HG02763 (cell line): ENCODE measurements around the gene NLK.
"Not testable (repeated sequence)": the region's sequence is repeated elsewhere in the genome, so short reads cannot be mapped to it uniquely, and the experiment has no call there.

Experiments used
- ATAC-seq: cut with Tn5 transposase; IDR thresholded peaks from one replicate; pipeline ENCODE4 v1.9.1; 2021; ENCODE audit warnings: mild to moderate bottlenecking, moderate library complexity; ENCODE audit not compliant: unreplicated experiment

Gene NLK

GRCh38 chr17:28187931-28188330 lies 145.5 kb downstream of the NLK start:
- no peak for ATAC-seq

GRCh38 chr17:28188841-28189263 lies 146.4 kb downstream of the NLK start:
- no peak for ATAC-seq

DNA sequence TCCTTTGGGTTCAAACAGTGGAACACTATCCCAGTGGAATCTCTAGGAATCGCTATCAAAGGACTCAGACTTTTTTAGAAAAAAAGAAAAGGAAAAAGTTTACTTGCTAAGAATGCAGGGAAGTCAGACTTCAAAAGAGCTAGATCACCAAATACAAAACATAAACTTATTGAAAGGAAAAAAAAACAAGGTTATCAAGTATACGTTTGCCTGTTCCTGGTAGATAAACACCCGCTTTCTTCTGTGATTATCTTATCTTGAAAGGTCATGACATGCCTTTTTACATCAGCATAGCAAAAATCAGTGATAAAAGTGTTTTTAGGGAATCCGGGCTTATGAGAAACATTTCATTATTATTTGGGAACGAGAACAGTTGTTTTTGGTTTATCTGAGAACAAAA lies 147.2 kb downstream of the NLK start:
- no peak for ATAC-seq

DNA sequence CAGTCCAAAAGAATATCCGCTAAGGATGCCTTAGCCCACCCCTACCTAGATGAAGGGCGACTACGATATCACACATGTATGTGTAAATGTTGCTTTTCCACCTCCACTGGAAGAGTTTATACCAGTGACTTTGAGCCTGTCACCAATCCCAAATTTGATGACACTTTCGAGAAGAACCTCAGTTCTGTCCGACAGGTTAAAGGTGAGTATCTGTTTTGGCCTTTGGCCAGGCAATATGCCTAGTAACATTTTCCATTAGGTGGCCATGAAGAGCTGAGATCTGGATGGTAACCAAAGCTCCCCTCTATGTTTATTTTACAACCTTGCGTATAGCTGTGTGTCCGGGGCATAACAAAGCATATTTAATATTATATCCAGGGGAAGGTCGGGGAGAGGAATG lies 148.5 kb downstream of the NLK start:
- no peak for ATAC-seq

- ATAC-seq, result no peak
Measured at GRCh38 chr17:28193241-28193640, 150.8 kb downstream of the NLK start.

DNA sequence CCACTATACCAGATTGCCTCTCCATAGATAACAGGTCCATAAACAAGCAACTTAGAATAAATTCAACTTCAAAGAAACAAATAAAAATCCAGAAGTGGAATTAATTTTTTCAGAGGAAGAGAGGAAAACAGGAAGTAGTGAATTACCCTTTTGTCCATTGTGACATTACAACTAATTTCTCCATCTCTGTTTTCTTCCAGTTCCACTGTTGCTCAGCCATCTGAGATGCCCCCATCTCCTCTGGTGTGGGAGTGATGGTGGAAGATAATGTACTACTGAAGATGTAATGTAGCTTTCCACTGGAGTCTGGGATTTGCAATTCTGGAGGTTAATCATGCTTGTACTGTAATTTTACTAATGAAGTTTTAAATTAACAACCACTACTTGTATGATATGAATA lies 151.9 kb downstream of the NLK start:
- ATAC-seq, result no peak

DNA sequence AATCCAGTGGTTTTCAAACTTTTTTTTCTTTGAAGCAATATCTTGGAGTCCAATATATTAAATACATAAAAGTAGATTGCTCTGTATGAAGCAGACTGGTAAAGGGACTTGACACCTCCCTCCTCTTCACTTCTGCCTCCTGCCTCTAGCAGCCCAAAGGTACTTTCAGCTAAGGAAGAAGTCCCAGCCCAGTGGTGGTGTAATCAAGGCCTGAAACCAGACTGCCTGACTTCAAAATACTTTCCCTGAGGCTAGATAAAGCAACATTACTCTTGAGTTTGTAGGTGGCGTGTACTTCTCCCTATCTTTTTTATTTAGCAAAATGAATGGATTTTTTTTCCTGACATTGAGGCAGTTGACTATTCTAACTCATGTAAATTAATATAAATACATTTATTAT lies 154.2 kb downstream of the NLK start:
- ATAC-seq, result no peak

DNA sequence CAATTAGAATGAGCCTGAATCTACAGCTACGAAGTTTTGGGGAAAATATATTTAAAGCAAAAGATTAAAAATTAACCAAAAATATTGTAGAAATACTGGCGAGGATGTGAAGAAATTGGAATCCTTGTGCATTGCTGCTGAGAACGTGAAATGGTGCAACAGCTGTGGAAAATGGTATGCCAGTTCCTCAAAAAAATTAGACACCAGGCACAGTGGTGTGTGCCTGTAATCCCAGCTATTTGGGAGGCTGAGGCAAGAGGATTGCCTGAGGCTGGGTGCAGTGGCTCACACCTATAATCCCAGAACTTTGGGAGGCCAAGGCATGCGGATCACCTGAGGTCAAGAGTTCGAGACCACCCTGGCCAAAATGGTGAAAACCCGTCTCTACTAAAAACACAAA lies 156.6 kb downstream of the NLK start:
- ATAC-seq, result no peak

GRCh38 chr17:28199728-28200127 lies 157.3 kb downstream of the NLK start:
- no peak for ATAC-seq

DNA sequence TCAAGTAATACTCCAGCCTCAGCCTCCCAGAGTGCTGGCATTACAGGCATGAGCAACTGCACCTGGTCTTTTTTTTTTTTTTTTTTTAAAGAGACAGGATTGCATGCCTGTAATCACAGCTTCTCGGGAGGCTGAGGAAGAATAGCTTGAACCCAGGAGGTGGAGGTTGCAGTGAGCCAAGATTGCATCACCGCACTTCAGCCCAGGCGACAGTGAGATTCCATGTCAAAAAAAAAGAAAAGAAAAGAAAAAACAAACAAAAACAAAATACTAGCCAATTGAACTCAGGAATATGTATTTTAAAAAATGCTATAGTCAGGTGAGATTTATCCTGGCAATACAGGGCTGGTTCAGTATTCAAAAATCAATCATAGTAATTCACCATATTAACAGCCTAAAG lies 158.8 kb downstream of the NLK start:
- no peak for ATAC-seq

GRCh38 chr17:28204244-28204643 lies 161.8 kb downstream of the NLK start:
- ATAC-seq, result no peak

GRCh38 chr17:28204751-28205150 lies 162.3 kb downstream of the NLK start:
- no peak for ATAC-seq

GRCh38 chr17:28206292-28206691 lies 163.8 kb downstream of the NLK start:
- no peak for ATAC-seq

- ATAC-seq, result no peak
Measured at GRCh38 chr17:28211811-28212210, 169.3 kb downstream of the NLK start.

GRCh38 chr17:28213578-28213977 lies 171.1 kb downstream of the NLK start:
- not testable (repeated sequence) for ATAC-seq

DNA sequence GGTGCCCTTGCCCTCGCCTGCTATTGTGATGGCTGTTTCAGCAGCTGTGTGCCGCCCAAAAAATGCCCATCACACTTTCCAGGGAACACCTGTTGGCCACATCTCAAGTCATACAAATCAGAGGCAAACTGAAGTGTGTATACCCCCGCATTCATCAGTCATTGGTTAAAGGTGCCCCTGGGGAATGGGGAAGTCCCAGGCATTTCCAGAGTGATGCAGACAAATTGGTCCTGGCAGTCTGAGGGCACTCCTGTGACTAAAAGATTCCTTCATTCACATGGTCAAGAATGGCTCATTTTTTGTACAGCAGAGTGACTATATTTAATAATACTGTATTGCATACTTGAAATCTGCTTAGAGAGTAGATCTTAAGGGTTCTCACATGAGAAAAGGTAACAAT lies 173.6 kb downstream of the NLK start:
- ATAC-seq, result no peak

DNA sequence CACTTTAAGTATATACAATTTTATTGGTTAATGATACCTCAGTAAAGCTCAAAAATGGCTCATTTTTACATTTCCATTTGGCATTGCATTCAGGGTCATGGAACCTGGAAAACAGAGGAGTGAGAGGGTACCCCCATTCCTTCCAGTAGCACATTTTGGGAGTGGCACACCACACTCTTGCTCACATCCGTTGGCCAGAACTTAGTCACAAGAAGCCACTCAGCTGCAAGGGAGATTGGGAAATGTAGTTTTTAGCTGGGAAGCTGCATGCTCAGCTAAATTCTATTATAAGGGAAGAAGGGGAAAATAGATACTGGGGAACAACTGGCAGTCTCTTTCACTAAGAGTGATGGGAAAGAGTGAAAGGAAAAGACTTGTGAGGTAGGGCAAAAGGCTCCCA lies 174.1 kb downstream of the NLK start:
- no peak for ATAC-seq

DNA sequence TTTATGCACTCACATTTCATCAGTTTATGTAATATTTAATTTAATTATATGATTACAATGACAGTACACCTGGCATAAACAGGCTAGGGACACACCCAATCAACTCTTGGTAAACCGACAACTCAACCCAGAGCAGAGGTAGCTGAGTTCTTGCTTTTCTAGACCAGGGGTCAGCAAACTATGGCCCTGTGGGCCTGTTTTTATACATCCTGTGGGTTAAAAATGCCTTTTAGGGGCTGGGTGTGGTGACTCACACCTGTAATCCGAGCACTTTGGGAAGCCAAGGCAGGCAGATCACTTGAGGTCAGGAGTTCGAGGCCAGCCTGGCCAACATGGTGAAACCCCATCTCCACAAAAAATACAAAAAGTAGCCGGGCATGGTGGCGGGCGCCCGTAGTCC lies 177.3 kb downstream of the NLK start:
- no peak for ATAC-seq

GRCh38 chr17:28221751-28222414 lies 179.4 kb downstream of the NLK start:
- ATAC-seq, result no peak

- ATAC-seq, result no peak
Measured at GRCh38 chr17:28225271-28225670, 182.8 kb downstream of the NLK start.

DNA sequence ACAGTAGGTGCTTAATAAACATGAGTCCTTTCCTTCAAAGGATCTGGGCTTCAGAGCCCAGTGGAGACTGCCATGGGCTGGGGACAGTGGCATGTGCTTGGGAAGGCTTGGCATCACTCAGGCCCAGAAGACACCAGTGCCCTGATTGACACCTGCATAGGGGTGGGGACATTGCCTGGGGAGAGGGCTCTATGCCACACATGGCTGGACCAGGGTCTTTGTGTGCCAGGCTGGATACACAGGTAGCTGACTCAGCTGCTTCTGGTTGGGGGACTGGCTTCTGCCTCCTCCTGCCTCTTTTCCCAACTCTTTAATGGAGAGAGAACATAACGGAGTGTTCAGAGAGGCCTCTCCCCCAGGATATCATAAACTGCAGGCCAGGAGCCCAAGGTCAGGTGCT lies 183.4 kb downstream of the NLK start:
- ATAC-seq, result no peak

- ATAC-seq, result no peak
Measured at GRCh38 chr17:28226563-28227315, 184.3 kb downstream of the NLK start.
